Measurements from ENCODE around the gene XRN1.

XRN1 gene

GRCh38 chr3:142296507-142296906 is 151.3 kb downstream of the XRN1 start:
- Histone ChIP-seq H3K4me3 (ENCODE audit: low read length) (no peak overlapping the region), H4K20me1 (ENCODE audit: control insufficient read depth, insufficient read depth, low read depth, low read length) (no peaks in the 10 kb centered on the region), H3K36me3 (ENCODE audit: control insufficient read depth, low read length) (no peaks in the 10 kb centered on the region), H3K9me3 (ENCODE audit: control insufficient read depth, insufficient read depth, low read length) (no peaks in the 10 kb centered on the region), H3K9me2 (replicated peaks; ENCODE audit: control insufficient read depth, low read length) (no peaks in the 10 kb centered on the region), H3F3A (ENCODE audit: control insufficient read depth, insufficient read depth) (no peaks in the 10 kb centered on the region), H3K4me1 (ENCODE audit: control insufficient read depth, low read length) (no peaks in the 10 kb centered on the region), H3K79me2 (ENCODE audit: control insufficient read depth, low read length) (no peaks in the 10 kb centered on the region), H3K27me3 (ENCODE audit: control insufficient read depth, low read length) (no peaks in the 10 kb centered on the region), H3K4me2 (ENCODE audit: low read length) (no peak overlapping the region), H3K27ac (ENCODE audit: low read depth, low read length) (no peak overlapping the region)
- TF ChIP-seq CTCF (IDR thresholded peaks at IDR 0.05; ENCODE audit: low read depth, low read length, poor library complexity, severe bottlenecking) (no peak), EZH2phosphoT487 (IDR thresholded peaks at IDR 0.05; ENCODE audit: borderline replicate concordance, low read length) (no peak)

GRCh38 chr3:142287866-142288638 is 159.8 kb downstream of the XRN1 start:
- no peaks in the 10 kb centered on the region for H3F3A ChIP-seq (ENCODE audit: control insufficient read depth, insufficient read depth)
- no peak overlapping the region for H3K4me2 ChIP-seq (ENCODE audit: low read length)
- no peaks in the 10 kb centered on the region for H3K9me2 ChIP-seq (replicated peaks; ENCODE audit: control insufficient read depth, low read length)
- H3K4me1 ChIP-seq (ENCODE audit: control insufficient read depth, low read length) = no peaks in the 10 kb centered on the region
- no peaks in the 10 kb centered on the region for H3K27me3 ChIP-seq (ENCODE audit: control insufficient read depth, low read length)
- no peak overlapping the region for H3K4me3 ChIP-seq (ENCODE audit: low read length)
- H3K79me2 ChIP-seq (ENCODE audit: control insufficient read depth, low read length) = no peaks in the 10 kb centered on the region
- H3K36me3 ChIP-seq (ENCODE audit: control insufficient read depth, low read length) = no peaks in the 10 kb centered on the region
- H3K9me3 ChIP-seq (ENCODE audit: control insufficient read depth, insufficient read depth, low read length) = peaks cover 26% of the 10 kb centered on the region
- no peak overlapping the region for H3K27ac ChIP-seq (ENCODE audit: low read depth, low read length)
- H4K20me1 ChIP-seq (ENCODE audit: control insufficient read depth, insufficient read depth, low read depth, low read length) = no peaks in the 10 kb centered on the region
- TF ChIP-seq EZH2phosphoT487 (IDR thresholded peaks at IDR 0.05; ENCODE audit: borderline replicate concordance, low read length) = no peak
- TF ChIP-seq CTCF (IDR thresholded peaks at IDR 0.05; ENCODE audit: low read depth, low read length, poor library complexity, severe bottlenecking) = no peak

GRCh38 chr3:142285083-142285517 is 162.7 kb downstream of the XRN1 start:
- no peaks in the 10 kb centered on the region for H3K79me2 ChIP-seq (ENCODE audit: control insufficient read depth, low read length)
- H3K4me1 ChIP-seq (ENCODE audit: control insufficient read depth, low read length) = peaks cover 1% of the 10 kb centered on the region

More at GRCh38 chr3:142285083-142285517, 162.7 kb downstream of the XRN1 start:
- Histone ChIP-seq H3K27ac (ENCODE audit: low read depth, low read length) (no peak overlapping the region), H3K36me3 (ENCODE audit: control insufficient read depth, low read length) (no peaks in the 10 kb centered on the region), H3F3A (ENCODE audit: control insufficient read depth, insufficient read depth) (no peaks in the 10 kb centered on the region), H4K20me1 (ENCODE audit: control insufficient read depth, insufficient read depth, low read depth, low read length) (no peaks in the 10 kb centered on the region), H3K4me3 (ENCODE audit: low read length) (no peak overlapping the region), H3K9me2 (replicated peaks; ENCODE audit: control insufficient read depth, low read length) (no peaks in the 10 kb centered on the region), H3K9me3 (ENCODE audit: control insufficient read depth, insufficient read depth, low read length) (peaks cover 26% of the 10 kb centered on the region), H3K4me2 (ENCODE audit: low read length) (no peak overlapping the region), H3K27me3 (ENCODE audit: control insufficient read depth, low read length) (no peaks in the 10 kb centered on the region)
- TF ChIP-seq CTCF (IDR thresholded peaks at IDR 0.05; ENCODE audit: low read depth, low read length, poor library complexity, severe bottlenecking) (no peak), EZH2phosphoT487 (IDR thresholded peaks at IDR 0.05; ENCODE audit: borderline replicate concordance, low read length) (no peak)

All from DOHH2 (cell line).